Pancreas (tissue), 10 donors: ENCODE measurements around the gene HIF1A. TPM values are rescaled to one million over a fixed set of nuclear protein-coding genes. Genes with fewer than 3 reads are reported as not detected.
A peak's percentile ranks its signal among the peaks of the same experiment; 100 is the strongest.
"Not testable (repeated sequence)": the region's sequence is repeated elsewhere in the genome, so short reads cannot be mapped to it uniquely, and the experiment has no call there.

Source experiments
- ATAC-seq, 4 donors: fragments of 200-7000 bp; cut with Tn5 transposase; one replicate each; pipeline versions ENCODE4 v1.8.0 to v1.9.1; 2020; ENCODE audit warnings: mild to moderate bottlenecking in 4 of 4, moderate library complexity in 4 of 4
- DNase-seq, 6 donors: peaks; one replicate each; pipeline ENCODE4 v3.0.0-alpha.2; 2020
- FAIRE-seq: peaks from 2 replicates; lab custom pipeline; 2012; peaks lifted over from hg19 to GRCh38; lab: Jason Lieb, UNC
- H3K27ac ChIP-seq, 4 donors: fragments of 200-600 bp; sonication (generic); 1 replicate in 3 of 4; 2 replicates in 1 of 4; pipeline versions ENCODE4 v1.5.0 to v1.8.0; 2020
- H3K27me3 ChIP-seq, 4 donors: fragments of 200-600 bp; one replicate each; pipeline ENCODE4 v1.8.0; 2021
- H3K36me3 ChIP-seq, 3 donors: fragments of 200-600 bp; sonication (generic) in 1 of 3; one replicate each; pipeline versions ENCODE4 v1.5.0 to v1.8.0; 2020 to 2021
- H3K4me1 ChIP-seq, 3 donors: fragments of 200-600 bp; one replicate each; pipeline ENCODE4 v1.8.0; 2021
- H3K4me3 ChIP-seq, 4 donors: fragments of 200-600 bp; sonication (generic) in 2 of 4; one replicate each; pipeline versions ENCODE4 v1.5.0 to v1.8.0; 2020 to 2021
- H3K9me3 ChIP-seq, 4 donors: fragments of 200-600 bp; one replicate each; pipeline ENCODE4 v1.8.0; 2021
- CTCF ChIP-seq, 4 donors: fragments of 200-600 bp; sonication (generic) in 3 of 4; IDR thresholded peaks; one replicate each; pipeline versions ENCODE4 v1.5.0 to v1.8.0; 2021; ENCODE audit warnings: antibody characterized with exemption in 4 of 4
- WGBS, 2 donors: extraction: QIAGEN DNeasy Blood & Tissue Kit; methylation state at CpG; one replicate each; pipeline ENCODE4 v1.1.7; 2013; 5-methylcytosine and 5-hydroxymethylcytosine counted together
- intact Hi-C, 3 donors: fragments of 100-400 bp; cut with DNase I; formaldehyde crosslinking; loops; one replicate each; pipeline versions ENCODE4 v1.11.1 to v1.14.2; 2022
- polyA plus RNA-seq, 2 donors: library from polyadenylated mRNA; stranded (reverse); fragments of 200-250 nt; gene quantifications; one replicate each; pipeline ENCODE4 v1.2.3, GENCODE V29; 2013
- total RNA-seq, 6 donors: library from RNA; stranded (reverse); fragmentation: NEBNext Ultra II Directional in 4 of 6; extraction: Animal tissue kit (Norgen Biotek cat#: 25700) in 4 of 6; gene quantifications; one replicate each; pipeline versions ENCODE4 v1.2.1 to v1.2.4, GENCODE V29; 2021 to 2023
- donor health status: healthy with polysubstance abuse.
- donor health status: DM: no; HTN: no; CAD: no; lungs with moderate emphysema.
- donor health status: DM: no; HTN: no; CAD: no.
- donor health status: control.
- donor health status: control.
- donor health status: Bipolar disorder and iron deficiency.
- donor health status: DM: yes; HTN: yes; CAD: no.
- donor health status: DM: no; HTN: no; CAD: no.
- donor health status: DM: no; HTN: no; CAD: no.
- donor health status: DM: yes; HTN: yes; CAD: no.

Gene HIF1A
- total and polyA plus RNA-seq, 8 donors, result 10.6 to 97.4 (median 27.0) TPM

GRCh38 chr14:61736751-61737150, 41.4 kb downstream of the HIF1A start:
- no peaks in the 10 kb centered on the region for H3K9me3 ChIP-seq
- no peaks in the 10 kb centered on the region for H3K27me3 ChIP-seq
- peaks cover 0 to 85% (median 18%) of the 10 kb centered on the region in 3 donors for H3K36me3 ChIP-seq
- no peak for TF ChIP-seq CTCF (IDR thresholded peaks at IDR 0.05)
- no peak for FAIRE-seq
- no peak overlapping the region for H3K4me3 ChIP-seq
- no peak for DNase-seq
- H3K27ac ChIP-seq, result no peak overlapping the region
- WGBS, 2 donors, result 67 to 75% methylated on average over 4 of the region's 4 CpGs
- no peaks in the 10 kb centered on the region for H3K4me1 ChIP-seq
- no peak for ATAC-seq
- intact Hi-C loops, result loop anchor here in 1 of 3 donors (5.0 kb wide), 1 partner anchor 269 kb away; no protein-coding TSS in a partner anchor

GRCh38 chr14:61737915-61738314, 42.6 kb downstream of the HIF1A start:
- Histone ChIP-seq H3K4me3 (no peak overlapping the region), H3K4me1 (no peaks in the 10 kb centered on the region), H3K27ac (no peak overlapping the region), H3K27me3 (no peaks in the 10 kb centered on the region), H3K36me3 (peaks cover 0 to 92% (median 18%) of the 10 kb centered on the region in 3 donors), H3K9me3 (no peaks in the 10 kb centered on the region)
- TF ChIP-seq CTCF (IDR thresholded peaks at IDR 0.05), result no peak
- intact Hi-C loops, result loop anchor here in 1 of 3 donors (5.0 kb wide), 1 partner anchor 271 kb away; no protein-coding TSS in a partner anchor
- ATAC-seq, result peak in 1 of 4 donors; percentile 26
- 90 to 97% methylated on average over 5 of the region's 5 CpGs for WGBS, 2 donors
- no peak for FAIRE-seq
- no peak for DNase-seq

- Histone ChIP-seq H3K4me1 (no peaks in the 10 kb centered on the region), H3K27ac (no peak overlapping the region), H3K9me3 (no peaks in the 10 kb centered on the region), H3K36me3 (peaks cover 0 to 85% (median 23%) of the 10 kb centered on the region in 3 donors), H3K4me3 (no peak overlapping the region), H3K27me3 (no peaks in the 10 kb centered on the region)
- no peak for DNase-seq
- no peak for FAIRE-seq
- ATAC-seq, result no peak
- intact Hi-C loops, result loop anchor here in 1 of 3 donors (5.0 kb wide), 1 partner anchor 272 kb away; no protein-coding TSS in a partner anchor
- TF ChIP-seq CTCF (IDR thresholded peaks at IDR 0.05), result no peak
Observed at GRCh38 chr14:61739133-61739532, 43.8 kb downstream of the HIF1A start.

GRCh38 chr14:61742371-61742770, 47.1 kb downstream of the HIF1A start:
- H3K36me3 ChIP-seq, result peaks cover 0 to 77% (median 14%) of the 10 kb centered on the region in 3 donors
- no peak for TF ChIP-seq CTCF (IDR thresholded peaks at IDR 0.05)
- 96 to 97% methylated on average over 6 of the region's 6 CpGs for WGBS, 2 donors
- DNase-seq (no peak), ATAC-seq (no peak), FAIRE-seq (no peak)
- no peaks in the 10 kb centered on the region for H3K9me3 ChIP-seq
- no peaks in the 10 kb centered on the region for H3K4me1 ChIP-seq
- intact Hi-C loops, result no loop called here
- H3K4me3 ChIP-seq, result no peak overlapping the region
- no peaks in the 10 kb centered on the region for H3K27me3 ChIP-seq
- no peak overlapping the region for H3K27ac ChIP-seq

- no peak for TF ChIP-seq CTCF (IDR thresholded peaks at IDR 0.05)
- Histone ChIP-seq H3K27ac (no peak overlapping the region), H3K4me1 (no peaks in the 10 kb centered on the region), H3K27me3 (no peaks in the 10 kb centered on the region), H3K4me3 (no peak overlapping the region), H3K36me3 (peaks cover 0 to 61% (median 7%) of the 10 kb centered on the region in 3 donors), H3K9me3 (no peaks in the 10 kb centered on the region)
- ATAC-seq (no peak), FAIRE-seq (no peak), DNase-seq (no peak)
- intact Hi-C loops, result no loop called here
- 96 to 97% methylated on average over 5 of the region's 5 CpGs for WGBS, 2 donors
Observed at GRCh38 chr14:61744238-61744637, 48.9 kb downstream of the HIF1A start.

GRCh38 chr14:61746346-61746745, 51.0 kb downstream of the HIF1A start:
- peaks cover 0 to 45% (median 7%) of the 10 kb centered on the region in 3 donors for H3K36me3 ChIP-seq
- H3K27me3 ChIP-seq, H3K9me3 ChIP-seq, intact Hi-C loops, DNase-seq, H3K4me1 ChIP-seq, ATAC-seq, FAIRE-seq, H3K4me3 ChIP-seq, H3K27ac ChIP-seq: not testable (repeated sequence)
- WGBS, 2 donors, result 94 to 100% methylated on average over 3 of the region's 3 CpGs
